ENCODE data around the gene PCSK6.

The PCSK6 gene

DNA sequence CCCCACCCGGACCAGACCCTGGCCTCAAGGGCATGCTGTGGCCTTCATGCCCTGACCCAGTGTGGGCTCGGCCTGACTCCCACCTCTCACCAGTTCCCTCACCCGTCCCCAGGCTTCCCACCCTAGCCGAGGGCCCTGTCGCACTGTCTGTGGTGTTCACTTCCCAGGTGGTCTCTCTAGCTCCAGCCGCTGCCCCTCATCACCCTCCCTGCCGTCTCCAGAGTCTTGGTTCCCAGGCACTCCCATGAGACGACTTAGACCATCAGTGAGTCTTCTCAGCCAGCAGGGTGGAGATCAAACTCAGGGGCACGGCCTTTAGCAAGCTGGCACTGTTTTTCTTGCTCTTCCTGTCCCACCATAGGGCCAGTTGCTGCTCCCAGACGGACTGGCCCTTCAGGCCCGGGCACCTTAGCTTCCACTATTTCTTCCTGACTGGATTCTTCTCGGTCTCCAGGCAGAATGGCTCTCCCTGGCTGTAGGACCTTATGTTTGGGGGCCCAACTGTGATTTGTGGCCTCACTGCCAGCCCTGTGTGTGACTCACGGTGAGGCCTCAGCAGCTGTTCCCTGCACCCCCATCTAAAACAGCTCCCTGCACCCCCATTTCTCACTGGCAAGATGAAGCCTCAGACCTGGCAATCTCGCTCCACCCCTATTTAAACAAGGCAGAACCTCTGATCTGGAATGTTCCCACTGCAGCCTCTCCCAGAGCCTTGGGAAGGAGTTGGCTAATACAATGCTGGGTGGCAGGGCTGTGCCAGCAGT is 9.4 kb upstream of the PCSK6 start:
- DNase-seq (ENCODE audit: low spot score) = peak; percentile 20

DNA sequence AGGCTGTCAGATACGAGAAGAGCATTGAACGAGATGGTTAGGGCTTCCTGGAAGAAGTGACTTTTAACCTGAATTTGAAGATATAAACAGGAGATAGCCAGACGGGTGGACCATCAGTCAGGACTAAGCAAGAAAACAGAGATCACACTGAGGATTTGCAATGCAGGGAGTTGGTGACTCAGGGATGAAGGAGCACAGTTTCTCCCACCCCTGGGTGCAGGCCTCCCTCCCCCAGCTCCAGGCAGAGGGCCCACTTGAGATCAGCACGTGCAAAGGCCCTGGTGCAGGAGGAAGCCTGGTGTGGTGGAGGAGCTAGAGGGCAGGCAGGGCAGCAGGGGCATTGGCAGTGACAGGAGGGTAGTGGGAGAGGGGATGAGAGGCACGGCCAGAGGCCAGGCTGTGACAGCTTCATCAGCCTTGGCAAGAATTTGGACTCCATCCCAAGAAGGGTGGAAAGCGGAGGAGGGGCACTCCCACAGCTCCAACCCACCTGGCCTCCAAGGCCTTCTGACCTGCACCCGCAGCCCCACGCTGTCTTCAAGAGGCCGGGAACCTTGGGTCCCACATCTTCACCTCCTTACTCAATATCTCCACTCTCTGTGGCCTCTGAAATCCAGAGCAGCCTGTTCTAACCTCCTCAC is 8.7 kb upstream of the PCSK6 start:
- DNase-seq (ENCODE audit: low spot score) = peak; percentile 63

DNA sequence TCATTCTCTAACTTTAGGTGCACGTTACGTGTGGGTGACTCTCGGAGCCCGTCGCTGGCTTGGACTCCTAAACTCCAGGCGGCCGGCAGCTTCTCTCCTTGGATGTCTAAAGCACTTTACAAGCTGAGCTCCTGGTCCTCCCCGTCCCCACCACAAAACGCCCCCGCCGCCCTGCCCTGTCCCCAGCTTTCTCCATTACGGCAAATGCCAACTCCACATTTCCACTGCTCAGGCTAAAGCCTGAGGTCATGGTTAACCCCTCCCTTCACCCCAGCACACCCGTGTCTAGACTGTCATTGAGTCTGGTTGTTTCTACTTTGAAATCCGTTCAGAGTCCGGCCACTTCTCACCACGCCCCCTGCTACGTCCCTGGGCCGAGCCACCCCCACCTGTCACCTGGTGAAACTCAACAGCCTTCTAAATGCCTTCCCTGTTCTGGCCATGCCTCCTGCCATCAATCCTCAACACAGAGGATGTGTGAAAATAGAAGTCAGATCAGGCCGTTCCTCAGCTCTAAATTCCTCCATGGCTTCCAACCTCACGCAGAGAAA is 8.1 kb upstream of the PCSK6 start:
- no peak for DNase-seq (ENCODE audit: low spot score)

DNA sequence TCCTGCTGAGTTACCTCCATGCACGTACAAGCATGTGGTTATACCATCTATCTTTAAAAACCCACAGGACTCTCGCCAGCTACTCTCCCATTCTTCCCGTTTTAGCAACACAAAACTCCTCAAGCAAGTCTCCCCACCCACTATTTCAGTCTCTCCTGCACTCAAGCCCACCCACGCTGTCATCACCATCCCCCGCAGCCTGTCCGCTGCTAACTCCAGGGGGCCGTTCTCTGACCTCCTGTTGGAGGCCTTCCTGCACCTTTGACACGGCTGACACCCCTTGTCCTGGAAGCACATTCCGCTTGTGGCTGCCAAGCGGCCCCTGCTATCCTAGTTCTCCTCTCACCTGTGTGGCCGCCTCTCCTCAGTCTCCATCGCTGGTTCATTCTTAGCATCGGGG is 7.5 kb upstream of the PCSK6 start:
- no peak for DNase-seq (ENCODE audit: low spot score)

DNA sequence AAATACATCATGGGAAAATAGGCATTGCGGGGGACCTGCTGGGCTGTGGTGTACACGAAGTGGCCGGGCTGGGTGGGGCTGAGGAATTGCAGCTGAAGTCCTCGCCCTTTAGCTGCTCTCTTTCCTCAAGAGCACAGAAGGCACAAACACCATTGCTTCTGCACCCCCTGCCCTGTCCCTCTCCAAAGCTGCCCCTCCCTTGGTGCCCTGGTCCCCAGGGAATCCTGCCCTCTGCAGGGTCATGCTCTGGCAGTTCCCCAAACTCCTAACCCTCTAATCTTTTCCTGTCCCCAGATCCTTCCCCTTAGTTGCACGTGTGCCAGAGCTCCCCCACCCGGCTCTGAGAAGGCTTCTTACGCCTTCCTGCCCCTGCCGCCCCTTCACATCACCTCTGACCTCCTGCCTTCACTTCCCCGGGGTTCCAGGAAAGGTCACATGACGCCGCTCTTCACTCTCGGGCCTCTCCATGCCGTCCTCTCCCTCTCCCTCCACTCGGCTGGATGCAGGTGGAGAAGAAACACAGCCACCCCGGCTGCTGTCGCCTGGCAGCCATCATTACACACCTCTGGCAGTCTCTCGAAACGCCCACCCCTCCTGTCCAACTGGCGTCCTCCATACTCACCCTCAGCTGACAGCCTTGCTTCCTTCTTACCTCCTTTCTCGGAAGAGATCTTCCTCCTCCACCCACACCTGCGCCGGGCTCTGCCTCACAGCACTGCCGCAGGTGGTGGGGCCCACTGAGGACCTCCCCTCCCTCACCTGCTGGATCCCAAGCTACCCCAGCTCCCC is 6.9 kb upstream of the PCSK6 start:
- DNase-seq (ENCODE audit: low spot score) = peak; percentile 50

DNA sequence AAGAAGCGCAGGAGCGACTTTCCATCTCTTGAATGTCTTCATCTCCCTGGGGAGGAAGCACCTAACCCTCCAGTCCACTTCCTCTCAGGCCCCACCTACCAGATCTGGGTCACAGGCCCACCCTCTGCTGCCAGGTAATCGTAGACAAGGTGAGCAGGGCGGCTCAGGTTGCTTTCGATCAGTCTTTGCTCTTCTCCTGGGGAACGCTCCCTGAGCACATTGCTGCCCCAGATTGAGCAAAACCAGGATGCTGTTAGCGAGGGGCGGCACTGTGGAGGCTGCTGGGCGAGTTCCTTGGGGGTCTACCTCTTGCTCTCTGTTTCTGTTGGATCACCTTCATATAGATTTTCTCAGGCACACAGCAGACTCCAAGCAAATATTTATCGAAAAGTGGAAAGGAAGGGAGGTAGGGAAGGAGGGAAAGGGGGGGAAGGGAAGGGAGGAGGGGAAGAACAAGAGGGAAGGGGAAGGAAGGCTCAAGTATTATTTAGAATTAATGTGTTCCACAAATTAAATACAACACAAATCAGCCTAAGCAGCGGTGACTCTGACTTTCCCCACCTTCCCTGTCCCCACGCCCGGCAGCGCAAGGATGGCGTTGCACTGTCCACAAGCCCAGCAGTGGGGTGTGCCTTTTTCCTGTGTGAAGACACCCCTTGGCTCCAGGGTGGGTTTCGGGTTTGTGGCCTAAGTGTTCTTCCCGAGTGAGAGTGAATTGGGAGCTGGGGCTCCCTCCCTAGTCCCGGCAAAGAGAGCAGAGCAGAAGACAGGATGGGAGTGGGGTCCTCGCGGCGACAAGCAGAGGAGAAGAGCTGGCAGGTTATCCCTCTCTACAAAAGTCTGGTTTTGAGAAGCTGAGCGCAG is 6.1 kb upstream of the PCSK6 start:
- DNase-seq (ENCODE audit: low spot score) = no peak

DNA sequence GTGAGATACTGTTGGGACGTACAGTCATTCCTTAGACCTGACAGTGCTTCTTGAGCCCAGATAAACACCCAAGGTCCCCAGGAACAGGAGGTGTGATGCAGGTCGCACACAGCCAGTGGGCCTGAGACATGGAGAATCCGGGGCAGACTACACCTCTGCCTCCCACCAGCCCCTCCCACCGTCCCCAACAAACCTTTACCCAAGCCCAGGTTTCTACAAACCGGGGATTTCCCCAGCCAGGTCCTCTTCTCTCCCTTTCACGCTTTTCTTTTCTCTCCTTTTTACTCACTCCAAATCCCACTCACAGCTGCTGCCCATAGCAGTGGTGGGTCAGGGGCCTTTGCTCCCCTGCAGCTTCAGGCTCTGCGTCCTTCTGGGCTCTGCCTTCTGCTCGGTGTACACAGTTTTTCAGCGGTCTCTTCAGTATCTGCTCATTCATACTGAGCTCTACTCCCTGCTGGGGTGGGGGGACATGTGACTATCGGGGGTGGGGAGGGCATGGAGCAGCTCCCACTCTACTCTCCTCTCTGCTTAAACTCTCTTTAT is 4.8 kb upstream of the PCSK6 start:
- DNase-seq (ENCODE audit: low spot score) = no peak

DNA sequence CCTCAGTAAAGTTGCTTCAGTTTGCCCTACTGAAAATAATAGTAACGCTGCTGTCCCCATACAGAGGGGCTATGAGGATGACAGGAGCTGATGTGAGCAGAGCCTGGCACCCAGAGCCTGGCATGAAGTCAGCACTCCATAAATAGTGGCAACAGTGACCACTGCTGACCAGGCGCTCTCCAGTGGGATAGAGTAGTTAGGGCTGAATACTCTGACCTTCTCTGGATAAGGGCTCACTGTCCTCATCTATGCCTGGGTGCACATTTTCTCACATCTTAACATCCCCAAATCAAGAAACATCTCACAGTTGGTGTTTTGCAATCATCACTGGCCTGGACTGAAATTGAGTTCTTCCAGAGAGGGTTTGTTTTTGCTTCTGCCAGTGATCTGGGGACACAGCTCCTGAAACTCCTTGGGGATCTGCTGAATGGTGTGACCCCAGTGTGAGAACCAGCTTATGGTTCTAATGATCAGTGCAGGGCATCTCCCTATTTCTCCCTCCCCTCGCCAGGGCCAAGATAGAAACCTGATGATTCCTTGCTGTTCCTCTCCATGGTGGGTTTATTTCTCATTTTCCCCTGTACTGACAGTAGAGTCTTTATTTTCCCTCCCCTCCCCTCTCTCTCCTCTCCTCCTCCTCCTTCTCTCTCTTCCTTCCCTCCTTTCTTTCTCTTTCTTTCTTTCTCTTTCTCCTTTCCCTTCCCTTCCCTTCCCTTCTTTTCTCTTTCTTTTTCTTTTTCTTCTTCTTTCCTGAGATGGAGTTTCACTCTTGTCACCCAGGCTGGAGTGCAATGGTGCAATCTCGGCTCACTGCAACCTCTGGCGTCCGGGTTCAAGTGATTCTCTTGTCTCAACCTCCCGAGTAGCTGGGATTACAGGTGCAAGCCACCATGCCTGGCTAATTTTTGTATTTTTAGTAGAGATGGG is 3.5 kb upstream of the PCSK6 start:
- peak; percentile 6 for DNase-seq (ENCODE audit: low spot score)

DNA sequence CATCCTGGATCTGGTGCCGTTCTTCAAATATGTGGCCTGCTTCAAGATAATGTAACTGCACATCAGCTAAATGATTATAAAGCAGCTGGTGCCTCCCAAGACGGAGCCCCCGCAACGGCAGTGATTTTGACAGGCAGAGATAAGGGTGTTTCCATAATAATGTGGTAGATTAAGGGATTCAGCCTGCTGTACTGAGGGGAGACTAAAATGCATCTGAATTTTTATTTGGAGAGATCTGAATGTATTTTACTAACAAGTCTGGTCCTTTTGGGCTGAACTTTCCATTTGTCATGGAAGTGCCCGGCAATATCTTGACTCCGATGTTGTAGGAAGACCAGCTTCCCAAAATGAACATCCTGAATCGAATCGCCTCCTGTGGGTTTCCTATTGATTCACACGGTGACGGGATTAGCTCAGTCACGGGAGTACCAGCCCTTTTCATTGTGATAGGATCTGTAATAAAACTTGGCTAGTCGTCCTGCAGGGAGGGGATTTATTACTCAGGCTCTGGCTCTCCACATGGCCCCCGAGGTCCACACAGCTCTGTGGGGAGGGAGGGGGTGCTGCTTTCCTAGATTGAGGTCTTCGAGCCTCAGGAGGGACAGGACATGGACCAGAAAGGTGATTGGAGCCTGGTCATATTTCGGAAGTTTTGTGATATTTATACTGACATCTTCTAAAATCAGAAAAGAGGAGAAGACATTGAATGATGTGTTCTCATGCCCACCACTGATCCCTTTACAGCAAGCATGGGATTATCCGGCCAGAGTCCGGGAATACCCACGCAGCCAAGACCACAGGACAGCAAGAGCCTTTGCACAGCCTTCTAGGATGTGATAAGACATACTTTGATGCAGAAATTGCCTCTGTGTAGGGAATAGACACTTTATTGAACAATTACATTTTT is 2.5 kb upstream of the PCSK6 start:
- peak; percentile 5 for DNase-seq (ENCODE audit: low spot score)

DNA sequence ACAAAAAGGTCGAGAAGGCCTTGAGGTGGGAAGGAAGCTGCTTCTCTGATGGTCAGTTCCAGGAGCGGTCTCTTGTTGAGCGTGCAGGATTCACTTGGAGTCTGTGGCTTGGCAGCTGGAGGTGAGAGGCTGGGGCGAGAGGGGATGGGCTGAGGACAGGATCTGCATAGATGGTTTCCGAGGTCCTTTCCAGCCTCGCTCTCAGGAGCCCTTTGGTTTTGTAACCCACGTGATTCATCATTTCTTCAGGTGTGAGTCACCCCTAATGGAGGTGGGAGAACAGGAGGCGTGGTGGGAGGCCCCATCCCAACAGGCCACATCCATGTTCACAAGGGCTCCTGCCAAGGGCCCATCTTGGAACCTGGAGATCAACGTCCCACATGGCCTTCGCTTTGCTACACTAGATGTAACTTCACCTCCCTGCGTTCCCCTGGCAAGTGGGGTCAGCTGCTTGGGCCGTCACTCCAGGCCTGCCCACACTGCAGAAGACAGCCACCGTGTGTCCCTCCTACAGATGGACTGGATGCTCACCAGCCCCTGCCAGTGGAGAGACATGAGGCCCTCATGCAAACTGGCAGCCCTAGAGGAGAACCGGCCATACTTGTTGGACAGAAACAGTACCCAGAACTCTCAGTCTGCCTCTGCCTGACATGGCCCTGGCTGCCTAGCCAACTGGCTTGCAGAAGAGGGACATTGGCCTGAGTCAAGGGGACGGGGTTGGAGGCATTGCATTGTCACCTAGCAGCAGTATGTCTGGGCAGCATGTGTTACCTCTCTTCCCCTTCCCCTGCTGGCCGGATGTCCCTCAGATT is 1.6 kb upstream of the PCSK6 start:
- DNase-seq (ENCODE audit: low spot score) = peak; percentile 5

DNA sequence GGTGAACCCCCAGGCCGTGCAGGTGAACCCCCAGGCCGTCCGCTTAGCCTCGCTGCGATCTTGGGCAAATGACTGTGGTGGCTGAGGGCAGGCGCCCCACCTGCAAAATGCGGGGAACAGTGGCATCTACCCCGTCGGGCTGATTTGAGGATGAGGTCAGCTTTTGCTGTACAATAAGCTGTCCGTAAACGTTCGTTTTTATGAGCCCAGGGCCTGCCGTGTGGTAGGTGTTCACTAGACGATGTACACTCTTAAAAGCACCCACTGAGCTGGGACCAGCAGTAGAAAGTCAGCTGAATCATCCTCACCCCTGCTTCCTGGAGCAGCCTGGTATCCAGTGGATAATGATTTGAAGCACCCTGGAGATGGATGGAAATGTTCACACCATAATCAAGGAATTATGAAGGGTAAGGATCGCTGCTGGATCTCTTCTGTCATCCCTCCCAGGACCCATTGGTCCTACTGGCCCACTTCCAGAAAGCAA is 943 bp upstream of the PCSK6 start:
- no peak for DNase-seq (ENCODE audit: low spot score)

DNA sequence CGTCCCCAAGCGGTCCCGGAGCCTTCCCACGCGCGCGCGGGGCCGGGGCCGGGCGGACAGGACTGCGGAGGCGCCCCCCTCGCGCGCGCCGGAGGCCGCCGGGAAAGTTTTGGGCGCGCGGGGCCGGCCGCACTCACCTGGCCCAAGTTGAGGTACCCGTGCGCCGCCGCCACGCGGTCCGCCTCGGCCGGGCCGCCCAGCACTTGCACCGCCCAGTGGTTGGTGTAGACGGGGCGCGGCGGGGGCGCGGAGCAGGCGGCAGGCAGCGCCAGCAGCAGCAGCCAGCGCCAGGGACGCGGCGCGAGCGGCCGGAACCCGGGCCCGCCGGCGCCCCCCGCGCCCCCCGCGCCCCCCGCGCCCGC is 289 bp downstream of the PCSK6 start:
- DNase-seq (ENCODE audit: low spot score) = peak; percentile 68

DNA sequence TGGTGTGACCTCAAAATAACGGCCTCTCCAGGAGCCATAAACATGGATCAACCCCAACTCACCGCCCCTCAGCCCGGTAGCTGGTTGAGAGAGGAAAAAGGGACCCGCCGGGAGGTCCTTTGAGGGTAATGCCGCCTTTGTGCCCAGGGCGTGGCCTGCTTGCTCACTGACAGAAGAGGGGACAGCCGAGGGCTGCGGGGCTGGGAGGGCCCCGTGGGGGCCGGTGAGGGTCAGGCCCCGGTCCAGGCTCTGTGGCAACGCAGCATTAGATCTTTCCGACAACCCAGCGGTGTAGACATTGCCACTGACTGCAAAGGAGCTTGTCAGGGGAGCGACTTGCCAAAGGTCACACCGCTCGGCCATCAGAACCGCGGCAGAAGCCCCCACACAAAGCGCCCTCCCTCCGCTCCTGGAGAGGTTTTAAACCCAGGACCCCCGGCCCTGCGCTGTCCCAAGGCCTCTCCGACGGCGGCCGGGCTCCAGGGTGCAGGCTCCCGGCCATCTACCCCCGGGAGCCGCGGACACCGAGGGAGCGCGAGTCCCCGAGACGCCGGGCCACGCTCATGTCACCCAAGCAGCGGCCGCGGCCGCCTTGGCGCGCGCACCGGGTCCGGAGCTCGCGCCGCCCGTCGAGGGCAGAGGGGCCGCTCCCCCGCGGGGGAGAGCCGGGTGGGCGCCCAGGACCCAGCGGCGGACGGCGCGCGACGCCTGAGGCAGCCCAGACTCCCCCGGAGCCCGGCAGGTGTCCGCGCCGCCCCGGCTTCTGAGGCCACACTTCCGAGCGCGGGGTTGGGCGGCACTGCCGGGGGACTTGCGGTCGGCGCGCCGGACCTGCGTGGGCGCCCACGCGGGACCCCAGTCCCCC is 975 bp downstream of the PCSK6 start:
- DNase-seq (ENCODE audit: low spot score) = no peak

DNA sequence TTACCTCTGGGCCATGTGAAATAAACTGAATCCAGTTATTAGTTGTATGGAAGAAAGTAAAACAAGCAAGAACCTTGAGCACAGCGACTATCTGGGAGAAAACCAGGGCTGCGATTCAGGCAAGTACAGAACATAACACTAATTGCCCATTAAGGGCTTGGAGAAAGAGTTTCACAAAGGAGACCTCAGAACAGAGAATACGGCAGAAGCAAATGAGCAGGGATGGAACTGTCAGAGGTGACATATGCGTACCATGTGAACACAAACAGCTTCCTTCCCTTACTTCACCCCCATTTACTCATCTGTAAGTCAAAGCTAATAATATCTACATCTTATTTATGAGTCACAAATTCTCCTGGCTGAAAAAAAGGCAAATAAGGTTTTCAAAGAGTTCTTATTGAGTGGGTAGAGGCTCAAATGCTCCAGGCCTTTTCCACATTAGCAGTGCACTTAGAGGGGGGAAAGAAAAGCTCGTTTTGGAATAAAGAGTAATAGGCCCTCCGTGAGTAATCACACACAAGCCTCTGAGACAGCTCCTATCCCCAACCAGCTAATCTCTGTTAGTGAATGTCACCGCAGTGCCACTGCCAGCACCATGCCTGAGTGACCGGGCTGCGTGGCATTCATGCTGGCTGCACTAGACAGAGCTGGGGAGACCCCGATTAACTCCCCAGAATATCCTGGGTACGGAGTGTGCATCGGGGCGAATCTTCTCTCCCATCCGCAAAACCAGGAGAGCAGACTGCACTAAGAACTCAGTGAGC is 2.6 kb downstream of the PCSK6 start:
- DNase-seq (ENCODE audit: low spot score) = no peak

DNA sequence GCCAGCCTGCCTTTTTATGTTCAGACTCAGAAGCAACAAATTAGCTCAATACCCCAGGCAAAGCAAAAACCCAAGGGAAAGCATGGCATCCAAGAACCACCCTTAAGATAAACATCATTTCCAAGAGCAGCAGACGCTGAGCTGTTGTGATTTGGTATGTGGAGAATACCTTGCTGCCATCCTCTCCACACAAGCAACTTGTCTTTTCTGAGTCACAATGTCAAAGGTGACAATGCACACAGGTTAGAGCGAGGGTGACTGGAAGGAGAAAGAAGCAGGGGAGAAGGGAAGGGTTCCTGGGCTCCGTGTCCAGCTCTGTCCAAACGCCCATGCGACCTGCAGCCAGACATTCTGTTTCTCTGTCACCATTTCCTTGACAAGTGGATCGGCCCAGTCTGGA is 6.0 kb downstream of the PCSK6 start:
- DNase-seq (ENCODE audit: low spot score) = no peak

DNA sequence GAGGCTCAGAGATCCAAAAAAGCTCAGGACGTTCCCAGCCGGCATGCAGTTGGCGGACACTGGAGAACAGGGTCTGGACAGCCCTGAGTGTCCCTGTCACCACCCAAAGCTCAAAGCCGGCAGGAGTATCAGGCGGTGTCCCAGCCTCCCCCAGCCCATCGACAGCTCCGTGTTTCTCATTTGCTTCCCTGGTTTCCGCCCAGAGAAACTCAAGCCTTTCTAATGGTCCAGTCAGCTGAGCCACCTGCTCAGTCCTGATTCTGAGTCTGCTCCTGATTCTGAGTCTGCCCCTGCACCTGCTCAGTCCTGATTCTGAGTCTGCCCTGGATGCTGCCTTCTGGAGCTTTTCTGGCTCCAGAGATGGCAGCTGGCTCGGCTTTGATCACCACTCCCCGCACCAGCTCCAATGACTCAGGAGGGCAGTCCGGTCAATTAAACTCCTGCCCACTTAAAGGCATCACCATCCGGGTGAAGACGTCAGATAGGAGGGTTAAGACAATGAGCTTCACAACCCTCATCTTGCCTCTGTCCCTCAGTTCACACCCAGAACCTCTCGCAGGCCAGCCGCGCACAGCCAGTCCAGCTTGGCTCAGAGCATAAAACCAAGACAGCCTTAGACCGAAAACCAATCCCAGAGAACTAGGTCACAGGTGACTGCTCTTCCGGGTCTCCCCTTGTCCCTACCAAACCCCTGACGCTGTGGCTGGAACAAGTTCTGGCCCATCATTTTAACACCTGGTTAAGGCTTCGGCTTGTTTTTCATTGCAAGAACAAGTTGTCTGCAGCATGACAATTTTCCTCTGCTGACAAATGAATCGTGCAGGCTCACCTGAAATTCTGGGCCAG is 6.8 kb downstream of the PCSK6 start:
- no peak for DNase-seq (ENCODE audit: low spot score)

Measured in hematopoietic multipotent progenitor cell treated with erythropoietin and hydrocortisone succinate and interleukin-3 and kit ligand, for 17 days (in vitro differentiated cells).